Spleen (tissue), 7 donors: Measurements from ENCODE around the gene TMEM89.

Experiments
- CTCF ChIP-seq, 11 experiments: fragments of 200-600 bp in 7 of 11; fragments of 450-650 bp in 4 of 11; sonication (generic) in 4 of 11; IDR thresholded peaks in 8 of 11; conservative IDR thresholded peaks in 3 of 11; 1 replicate in 7 of 11; 2 replicates in 4 of 11; pipeline versions ENCODE4 v1.4.0 to v1.8.0; 2016 to 2021; ENCODE audit warnings: antibody characterized with exemption in 11 of 11, inconsistent platforms in 4 of 11, mild to moderate bottlenecking in 1 of 11
- POLR2AphosphoS5 ChIP-seq, 3 donors: sonication (generic); formaldehyde crosslinking; IDR thresholded peaks; one replicate each; pipeline ENCODE4 v1.5.1; 2017; ENCODE audit warnings: antibody characterized with exemption in 3 of 3
- donor health status: DM: no; HTN: no; CAD: no; lungs with moderate emphysema.
- donor health status: DM: no; HTN: no; CAD: no.
- donor health status: DM: no; HTN: no; CAD: no.

- TF ChIP-seq CTCF (IDR thresholded peaks at IDR 0.05 in 8 of 11, conservative IDR thresholded peaks at IDR 0.05 in 3 of 11) (peak in 4 of 11 experiments; percentile 3 to 45 (median 22)), POLR2AphosphoS5 (IDR thresholded peaks at IDR 0.05) (no peak)
Observed at GRCh38 chr3:48664313-48664644, 42.7 kb upstream of the TMEM89 start.
